ENCODE data around the gene AFF3. TPM values are rescaled to one million over a fixed set of nuclear protein-coding genes. Genes with fewer than 3 reads are reported as not detected.

The AFF3 gene
- total and polyA plus RNA-seq, 2 of the 8 experiments (the other 6 are each of a cell fraction or from before 2014, with no cell fraction given), result 0.27 to 3.0 TPM

DNA sequence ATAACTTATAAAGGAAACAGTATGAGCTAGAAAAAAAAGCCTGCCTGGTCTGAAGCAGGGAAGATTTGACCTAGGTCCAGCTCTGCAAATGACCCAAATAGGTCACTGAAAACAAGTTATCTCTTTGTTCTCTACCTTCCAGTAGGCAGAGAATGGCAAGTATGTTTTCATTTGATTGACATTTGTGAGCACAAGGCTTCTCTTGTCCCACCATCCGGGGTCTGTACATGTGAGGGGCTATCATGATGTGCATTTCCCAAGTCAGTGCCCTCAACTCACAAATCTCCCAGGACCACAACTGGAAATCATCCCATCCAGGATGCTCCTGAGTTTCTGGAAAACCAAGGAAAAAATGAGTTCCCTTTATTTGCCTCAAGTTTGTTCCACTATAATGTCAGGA lies 309.5 kb downstream of the AFF3 start:
- Histone ChIP-seq H3K27me3 (replicated peaks in 1 of 4; ENCODE audit: control insufficient read depth in 3 of 4, extremely low read depth in 1 of 4, insufficient read depth in 3 of 4, low read length in 3 of 4) (no peaks in the 10 kb centered on the region), H2BK12ac (ENCODE audit: low read depth, low read length) (no peak overlapping the region), H3K4ac (replicated peaks; ENCODE audit: insufficient read length, low read depth, low read length) (no peak overlapping the region), H4K91ac (replicated peaks; ENCODE audit: insufficient read length, low read length) (no peak overlapping the region), H3K36me3 (ENCODE audit: control insufficient read depth in 2 of 4, insufficient read depth in 4 of 4, low read length in 3 of 4) (no peaks in the 10 kb centered on the region), H3K18ac (ENCODE audit: extremely low read depth, low read length) (no peak overlapping the region), H2BK5ac (ENCODE audit: low read depth, low read length) (no peak overlapping the region), H3K9ac (replicated peaks in 1 of 4; ENCODE audit: extremely low read depth in 1 of 4, low read depth in 3 of 4, low read length in 3 of 4) (no peak overlapping the region), H2BK120ac (replicated peaks; ENCODE audit: low read depth, low read length) (no peak overlapping the region), H3K14ac (ENCODE audit: insufficient read length) (no peak overlapping the region), H2BK20ac (ENCODE audit: low read length) (no peak overlapping the region), H3K27ac (ENCODE audit: low read depth, low read length) (no peak overlapping the region), H4K5ac (ENCODE audit: insufficient read length, low read depth, low read length) (no peak overlapping the region), H4K20me1 (replicated peaks in 1 of 2; ENCODE audit: control insufficient read depth in 1 of 2, insufficient read depth in 2 of 2, low read length in 2 of 2) (no peaks in the 10 kb centered on the region), H3K4me3 (ENCODE audit: extremely low read depth in 1 of 4, insufficient read depth in 2 of 4, low read depth in 3 of 4, low read length in 4 of 4) (no peak overlapping the region), H3K79me2 (ENCODE audit: control insufficient read depth in 1 of 2, insufficient read depth in 2 of 2, low read length in 2 of 2) (no peaks in the 10 kb centered on the region), H3K9me3 (ENCODE audit: insufficient read depth in 2 of 2, low read depth in 1 of 2, low read length in 1 of 2) (no peaks in the 10 kb centered on the region), H4K8ac (ENCODE audit: extremely low read depth, insufficient read depth, low read length) (no peak overlapping the region), H2BK15ac (ENCODE audit: low read length) (no peak overlapping the region), H3K23ac (ENCODE audit: insufficient read length) (no peak overlapping the region), H3K4me1 (replicated peaks in 1 of 4; ENCODE audit: control insufficient read depth in 3 of 4, insufficient read depth in 4 of 4, low read length in 3 of 4) (no peaks in the 10 kb centered on the region), H3K23me2 (ENCODE audit: low read depth, low read length) (no peaks in the 10 kb centered on the region), H2AK5ac (ENCODE audit: low read depth, low read length) (no peak overlapping the region), H3K4me2 (ENCODE audit: insufficient read depth in 1 of 2, low read depth in 2 of 2, low read length in 2 of 2) (no peak overlapping the region), H3K79me1 (ENCODE audit: low read depth, low read length) (no peaks in the 10 kb centered on the region), H2AFZ (ENCODE audit: low read length) (no peak overlapping the region), H3K56ac (replicated peaks; ENCODE audit: insufficient read length, low read depth, low read length) (no peak overlapping the region)
- ChIA-PET POLR2A (ENCODE audit: partially characterized antibody) (no interaction called here), CTCF (ENCODE audit: partially characterized antibody) (no interaction called here)
- no peak for FAIRE-seq
- 100% methylated on average over 1 of the region's 1 CpG; no CpG with 5 or more reads in 1 of the 2 experiments for WGBS, 2 experiments (ENCODE audit: extremely low coverage in 1 of 2, insufficient coverage in 1 of 2, insufficient read length in 1 of 2, insufficient replicate concordance in 2 of 2, low coverage in 1 of 2, low lambda C conversion rate in 2 of 2, missing lambda C conversion rate in 1 of 2)
- no peak for DNase-seq (ENCODE audit: low read depth in 1 of 2, low spot score in 2 of 2)
- TF ChIP-seq CTBP2 (IDR thresholded peaks at IDR 0.05; ENCODE audit: borderline replicate concordance, insufficient read depth, insufficient read length, low read length), result no peak
- TF ChIP-seq SP2 (IDR thresholded peaks at IDR 0.05; ENCODE audit: low read length), result no peak
- TF ChIP-seq BRCA1 (IDR thresholded peaks at IDR 0.05; ENCODE audit: low read depth, low read length), result no peak
- no peak for TF ChIP-seq NANOG (IDR thresholded peaks at IDR 0.05; ENCODE audit: insufficient read depth, low read depth, low read length, poor library complexity, severe bottlenecking)
- no peak for TF ChIP-seq BCL11A (IDR thresholded peaks at IDR 0.05; ENCODE audit: low read depth in 2 of 2, low read length in 2 of 2)
- TF ChIP-seq SIN3A (conservative IDR thresholded peaks at IDR 0.05 in 1 of 2, IDR thresholded peaks at IDR 0.05 in 1 of 2; ENCODE audit: low read depth in 1 of 2, low read length in 2 of 2), result no peak
- no peak for TF ChIP-seq CHD2 (IDR thresholded peaks at IDR 0.05; ENCODE audit: low read length)
- no peak for TF ChIP-seq CBX8 (IDR thresholded peaks at IDR 0.05; ENCODE audit: borderline replicate concordance, low read depth, low read length)
- TF ChIP-seq PHF8 (conservative IDR thresholded peaks at IDR 0.05; ENCODE audit: low read depth, low read length), result no peak
- TF ChIP-seq EZH2 (IDR thresholded peaks at IDR 0.05; ENCODE audit: low read depth, low read length, severe bottlenecking), result no peak
- no peak for TF ChIP-seq SIRT6 (IDR thresholded peaks at IDR 0.05; ENCODE audit: low read length)
- TF ChIP-seq HDAC6 (IDR thresholded peaks at IDR 0.05; ENCODE audit: low read depth, low read length), result no peak
- no peak for TF ChIP-seq KDM1A (IDR thresholded peaks at IDR 0.05; ENCODE audit: borderline replicate concordance, low read length)
- no peak for TF ChIP-seq SIX5 (IDR thresholded peaks at IDR 0.05; ENCODE audit: low read depth, low read length)
- TF ChIP-seq CREB1 (IDR thresholded peaks at IDR 0.05), result no peak
- no peak for TF ChIP-seq TCF12 (IDR thresholded peaks at IDR 0.05; ENCODE audit: low read depth, low read length)
